HG02943 (cell line): Measurements from ENCODE around the gene DENND4A.
"Not testable (repeated sequence)": the region's sequence is repeated elsewhere in the genome, so short reads cannot be mapped to it uniquely, and the experiment has no call there.

Experiments used
- ATAC-seq: cut with Tn5 transposase; IDR thresholded peaks from one replicate; pipeline ENCODE4 v1.9.1; 2021; ENCODE audit warnings: mild to moderate bottlenecking, low read depth, moderate library complexity; ENCODE audit not compliant: unreplicated experiment

Gene DENND4A

GRCh38 chr15:65819563-65819960, 27.5 kb upstream of the DENND4A start:
- ATAC-seq = no peak

- ATAC-seq = no peak
These were observed 27.0 kb upstream of the DENND4A start for GRCh38 chr15:65818927-65819562.

GRCh38 chr15:65816441-65816840, 24.3 kb upstream of the DENND4A start:
- no peak for ATAC-seq

- not testable (repeated sequence) for ATAC-seq
These were observed 23.9 kb upstream of the DENND4A start for GRCh38 chr15:65816008-65816407.

GRCh38 chr15:65814271-65814670, 22.2 kb upstream of the DENND4A start:
- not testable (repeated sequence) for ATAC-seq

GRCh38 chr15:65812916-65813315, 20.8 kb upstream of the DENND4A start:
- no peak for ATAC-seq

GRCh38 chr15:65812467-65812866, 20.4 kb upstream of the DENND4A start:
- ATAC-seq = no peak

GRCh38 chr15:65811835-65812234, 19.7 kb upstream of the DENND4A start:
- ATAC-seq = no peak

GRCh38 chr15:65811011-65811733, 19.1 kb upstream of the DENND4A start:
- not testable (repeated sequence) for ATAC-seq

- ATAC-seq = no peak
These were observed 14.3 kb upstream of the DENND4A start for GRCh38 chr15:65806397-65806796.

- no peak for ATAC-seq
These were observed 13.1 kb upstream of the DENND4A start for GRCh38 chr15:65805019-65805745.

GRCh38 chr15:65804252-65804931, 12.3 kb upstream of the DENND4A start:
- no peak for ATAC-seq

GRCh38 chr15:65801229-65801805, 9.2 kb upstream of the DENND4A start:
- no peak for ATAC-seq

- no peak for ATAC-seq
These were observed 4.6 kb upstream of the DENND4A start for GRCh38 chr15:65796610-65797078.

GRCh38 chr15:65795663-65796216, 3.6 kb upstream of the DENND4A start:
- no peak for ATAC-seq

- no peak for ATAC-seq
These were observed 1.7 kb upstream of the DENND4A start for GRCh38 chr15:65793818-65794104.

- no peak for ATAC-seq
These were observed 1.1 kb upstream of the DENND4A start for GRCh38 chr15:65792988-65793817.

GRCh38 chr15:65791335-65792137, 557 bp downstream of the DENND4A start:
- ATAC-seq = peak; percentile 30
